Mucosa of stomach (tissue), 1 donor: ENCODE measurements around the gene TULP3.
"Not testable (repeated sequence)": the region's sequence is repeated elsewhere in the genome, so short reads cannot be mapped to it uniquely, and the experiment has no call there.

Source experiments
- H3K27me3 ChIP-seq: one replicate; pipeline ENCODE4 v1.7.0; 2013; ENCODE audit warnings: mild to moderate bottlenecking, low read length; ENCODE audit not compliant: control insufficient read depth, insufficient read depth
- H3K36me3 ChIP-seq: one replicate; pipeline ENCODE4 v1.7.0; 2013; ENCODE audit warnings: low read length; ENCODE audit not compliant: control insufficient read depth, insufficient read depth
- H3K4me1 ChIP-seq: one replicate; pipeline ENCODE4 v1.7.0; 2013; ENCODE audit warnings: mild to moderate bottlenecking, low read length; ENCODE audit not compliant: control insufficient read depth, insufficient read depth
- H3K4me3 ChIP-seq: one replicate; pipeline ENCODE4 v1.7.0; 2013; ENCODE audit warnings: low read length
- H3K9ac ChIP-seq: one replicate; pipeline ENCODE4 v1.7.0; 2013; ENCODE audit warnings: mild to moderate bottlenecking, low read length, moderate library complexity
- H3K9me3 ChIP-seq: one replicate; pipeline ENCODE4 v1.7.0; 2013; ENCODE audit warnings: mild to moderate bottlenecking, low read length, moderate library complexity; ENCODE audit not compliant: control insufficient read depth
- donor health status: Pancreatic carcinoma.

Gene TULP3

DNA sequence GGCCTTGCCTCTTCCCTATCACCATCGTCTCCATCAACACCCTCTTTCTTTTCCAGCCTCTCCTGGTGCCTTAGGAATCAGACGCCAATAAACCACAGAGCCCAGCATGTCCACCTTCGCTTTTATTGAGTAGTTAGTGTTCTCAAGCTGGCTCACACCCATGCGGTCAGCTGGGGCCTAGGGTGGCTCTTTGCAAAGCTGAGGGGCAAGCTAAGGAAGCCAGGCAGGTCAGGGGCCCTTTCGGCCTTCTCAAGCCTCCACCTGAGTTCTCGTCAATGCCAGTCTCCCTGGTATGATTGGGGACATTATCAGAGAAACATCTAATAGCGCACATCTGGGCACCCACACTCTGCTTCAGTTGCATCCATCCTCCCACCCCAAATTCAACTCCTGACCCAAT, 33.1 kb upstream of the TULP3 start:
- Histone ChIP-seq H3K27me3 (no peaks in the 10 kb centered on the region), H3K4me1 (no peaks in the 10 kb centered on the region), H3K9ac (no peak overlapping the region), H3K4me3 (no peak overlapping the region), H3K36me3 (no peaks in the 10 kb centered on the region), H3K9me3 (no peaks in the 10 kb centered on the region)

DNA sequence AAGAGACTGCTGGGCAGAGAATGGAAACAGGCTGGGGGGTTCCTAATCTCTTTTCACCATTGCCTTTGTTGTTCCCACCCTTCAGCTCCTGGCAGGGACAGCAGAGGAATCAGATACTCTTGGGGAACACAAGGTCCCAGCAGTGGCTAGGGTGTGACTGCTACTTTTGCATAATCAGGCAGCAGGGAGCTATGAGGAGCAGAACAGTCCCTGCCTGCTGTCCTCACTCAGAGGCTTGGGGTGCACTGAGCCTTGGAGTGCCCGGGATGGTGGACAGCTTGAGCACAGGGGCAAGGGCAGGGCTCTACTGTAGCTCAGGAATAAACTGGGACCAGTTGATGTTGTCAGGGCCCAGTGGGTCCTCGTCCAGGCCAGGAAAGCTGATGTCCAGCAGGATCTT, 32.4 kb upstream of the TULP3 start:
- no peaks in the 10 kb centered on the region for H3K27me3 ChIP-seq
- H3K9ac ChIP-seq, result no peak overlapping the region
- H3K4me3 ChIP-seq, result no peak overlapping the region
- H3K36me3 ChIP-seq, result no peaks in the 10 kb centered on the region
- H3K4me1 ChIP-seq, result no peaks in the 10 kb centered on the region
- H3K9me3 ChIP-seq, result no peaks in the 10 kb centered on the region

GRCh38 chr12:2858944-2859421, 31.7 kb upstream of the TULP3 start:
- Histone ChIP-seq H3K36me3 (no peaks in the 10 kb centered on the region), H3K9me3 (no peaks in the 10 kb centered on the region), H3K9ac (no peak overlapping the region), H3K27me3 (no peaks in the 10 kb centered on the region), H3K4me3 (no peak overlapping the region), H3K4me1 (no peaks in the 10 kb centered on the region)

- no peaks in the 10 kb centered on the region for H3K36me3 ChIP-seq
- H3K4me1 ChIP-seq, result no peaks in the 10 kb centered on the region
- H3K9me3 ChIP-seq, result no peaks in the 10 kb centered on the region
- H3K4me3 ChIP-seq, result no peak overlapping the region
- no peaks in the 10 kb centered on the region for H3K27me3 ChIP-seq
- H3K9ac ChIP-seq, result no peak overlapping the region
These were observed 30.5 kb upstream of the TULP3 start for GRCh38 chr12:2860170-2860569.

- Histone ChIP-seq H3K27me3 (no peaks in the 10 kb centered on the region), H3K9ac (no peak overlapping the region), H3K9me3 (no peaks in the 10 kb centered on the region), H3K4me1 (no peaks in the 10 kb centered on the region), H3K36me3 (no peaks in the 10 kb centered on the region), H3K4me3 (no peak overlapping the region)
These were observed 27.8 kb upstream of the TULP3 start for GRCh38 chr12:2862876-2863275.

DNA sequence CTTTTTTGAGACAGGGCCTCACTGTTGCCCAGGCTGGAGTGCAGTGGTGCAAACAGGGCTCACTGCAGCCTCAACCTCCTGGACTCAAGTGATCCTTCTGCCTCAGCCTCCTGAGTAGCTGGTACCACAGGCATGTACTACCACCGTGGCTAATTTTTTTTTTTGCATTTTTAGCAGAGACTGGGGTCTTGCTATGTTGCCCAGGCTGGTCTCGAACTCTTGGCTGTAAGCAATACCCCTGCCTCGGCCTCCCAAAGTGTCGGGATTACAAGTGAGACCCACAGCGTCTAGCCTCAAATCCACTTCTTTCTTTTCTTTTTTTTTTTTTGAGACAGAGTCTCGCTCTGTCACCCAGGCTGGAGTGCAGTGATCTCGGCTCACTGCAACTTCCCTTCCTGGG, 27.3 kb upstream of the TULP3 start:
- not testable (repeated sequence) for H3K4me3 ChIP-seq, H3K4me1 ChIP-seq, H3K27me3 ChIP-seq, H3K9ac ChIP-seq, H3K36me3 ChIP-seq, H3K9me3 ChIP-seq

- no peaks in the 10 kb centered on the region for H3K9me3 ChIP-seq
- no peak overlapping the region for H3K9ac ChIP-seq
- no peaks in the 10 kb centered on the region for H3K36me3 ChIP-seq
- no peak overlapping the region for H3K4me3 ChIP-seq
- no peaks in the 10 kb centered on the region for H3K27me3 ChIP-seq
- H3K4me1 ChIP-seq, result no peaks in the 10 kb centered on the region
These were observed 26.5 kb upstream of the TULP3 start for GRCh38 chr12:2864198-2864597.

DNA sequence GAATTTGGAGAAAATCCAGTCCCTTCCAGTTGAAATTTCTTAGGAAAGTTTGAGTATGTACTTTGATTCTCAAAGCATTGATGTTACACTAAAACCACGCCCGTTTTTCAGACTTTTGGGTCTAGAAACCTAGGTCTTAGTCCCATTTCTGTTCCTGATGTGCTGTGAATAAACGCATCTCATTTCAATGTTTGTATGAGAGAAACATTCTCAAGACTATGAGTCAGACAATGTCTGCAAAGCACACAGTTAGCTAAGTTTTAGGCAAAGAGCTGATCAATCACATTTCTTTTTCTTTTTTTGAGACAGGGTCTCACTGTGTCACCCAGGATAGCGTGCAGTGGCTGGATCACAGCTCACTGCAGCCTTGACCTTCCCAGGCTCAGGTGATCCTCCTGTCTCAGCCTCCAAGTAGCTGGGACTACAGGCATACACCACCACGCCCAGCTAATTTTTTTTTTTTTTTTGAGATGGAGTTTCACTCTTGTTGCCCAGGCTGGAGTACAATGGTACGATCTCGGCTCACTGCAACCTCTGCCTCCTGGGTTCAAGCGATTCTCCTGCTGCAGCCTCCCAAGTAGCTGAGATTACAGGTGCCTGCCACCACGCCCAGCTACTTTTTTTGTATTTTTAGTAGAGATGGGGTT, 21.6 kb upstream of the TULP3 start:
- not testable (repeated sequence) for H3K9me3 ChIP-seq, H3K36me3 ChIP-seq

GRCh38 chr12:2876431-2877046, 14.2 kb upstream of the TULP3 start:
- H3K36me3 ChIP-seq, result no peaks in the 10 kb centered on the region
- no peaks in the 10 kb centered on the region for H3K9me3 ChIP-seq
- peaks cover 19% of the 10 kb centered on the region for H3K4me1 ChIP-seq
- peak overlapping the region; percentile 93 for H3K4me3 ChIP-seq
- no peaks in the 10 kb centered on the region for H3K27me3 ChIP-seq
- H3K9ac ChIP-seq, result peak overlapping the region; percentile 95

More for the DNA sequence above, 21.6 kb upstream of the TULP3 start:
- not testable (repeated sequence) for H3K4me1 ChIP-seq, H3K27me3 ChIP-seq, H3K4me3 ChIP-seq, H3K9ac ChIP-seq

DNA sequence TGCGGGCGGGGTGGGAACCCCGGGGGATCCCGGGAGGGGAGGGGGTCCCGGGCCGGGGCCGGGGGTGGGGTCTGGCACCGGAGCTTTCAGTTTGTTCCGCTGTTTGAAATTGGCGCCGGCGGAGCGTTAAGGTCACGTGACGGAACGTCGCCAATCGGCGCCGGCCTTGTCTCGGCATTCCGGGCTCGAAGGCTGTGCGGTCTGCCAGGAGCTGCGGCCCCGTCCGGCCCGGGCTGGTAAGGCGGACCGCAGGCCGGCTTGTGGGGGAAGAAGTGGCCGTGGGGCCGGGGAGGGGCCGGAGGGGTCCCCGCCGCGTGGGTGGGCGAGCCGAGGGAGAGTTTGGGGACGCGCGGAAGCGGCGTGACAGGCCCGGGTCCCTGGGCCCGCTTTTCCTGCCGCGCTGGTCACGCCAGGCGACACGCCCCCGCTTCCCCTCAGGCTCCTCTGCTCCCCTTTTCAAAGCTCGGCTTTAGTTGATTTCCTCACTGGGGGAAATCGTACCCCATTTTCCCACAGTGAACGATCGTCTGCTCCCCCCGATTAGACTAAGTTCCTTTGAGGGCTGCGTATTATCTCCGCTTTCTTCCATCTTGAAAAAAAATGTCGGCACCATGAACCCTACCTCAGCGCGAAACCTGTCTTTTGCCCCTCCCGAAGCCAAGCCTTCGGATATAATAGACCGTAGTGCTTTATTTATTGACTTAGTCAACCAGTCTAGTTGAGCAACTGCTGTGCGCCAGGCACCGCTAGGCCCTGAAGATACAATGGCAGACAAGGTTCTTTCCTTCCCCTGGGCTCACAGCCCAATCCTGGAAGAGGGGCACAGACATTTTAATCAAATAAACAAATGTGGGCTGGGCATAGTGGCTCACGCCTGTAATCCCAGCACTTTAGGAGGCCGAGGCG, 13.4 kb upstream of the TULP3 start, which contains the start of the genes FOXM1 and RHNO1:
TSS of gene FOXM1 (minus strand) at position 128 of the 906 bp plus-strand sequence. CDS start 2,696 bp downstream, outside the sequence.
TSS of gene RHNO1 (plus strand) at position 177 of the 906 bp plus-strand sequence. CDS start 8,144 bp downstream, outside the sequence.
- H3K4me1 ChIP-seq, result peaks cover 19% of the 10 kb centered on the region
- no peaks in the 10 kb centered on the region for H3K36me3 ChIP-seq
- H3K27me3 ChIP-seq, result no peaks in the 10 kb centered on the region
- H3K4me3 ChIP-seq, result peak within 1 kb of the TSS; percentile 93
- no peaks in the 10 kb centered on the region for H3K9me3 ChIP-seq
- peak within 1 kb of the TSS; percentile 95 for H3K9ac ChIP-seq

- Histone ChIP-seq H3K36me3 (no peaks in the 10 kb centered on the region), H3K4me3 (peak overlapping the region; percentile 93), H3K4me1 (peaks cover 19% of the 10 kb centered on the region), H3K9ac (peak overlapping the region; percentile 95), H3K27me3 (no peaks in the 10 kb centered on the region), H3K9me3 (no peaks in the 10 kb centered on the region)
These were observed 12.5 kb upstream of the TULP3 start for GRCh38 chr12:2877953-2878732.
